Right ventricle myocardium inferior (tissue), 1 donor: ENCODE data around the gene ATP1A4. TPM values are rescaled to one million over a fixed set of nuclear protein-coding genes. Genes with fewer than 3 reads are reported as not detected.

Experiments
- total RNA-seq: library from RNA; stranded (reverse); fragmentation: NEBNext Ultra II Directional; extraction: Animal tissue kit (Norgen Biotek cat#: 25700); gene quantifications from one replicate; pipeline ENCODE4 v1.2.1, GENCODE V29; 2021
- donor health status: DM: no; HTN: yes; CAD: no; lungs with severe emphysema.

Gene ATP1A4
- total RNA-seq, 1 donor from 2014 or later = not detected

Other genes starting within 250 kb of the ATP1A4 start
- gene TAGLN2, start 226.1 kb upstream of the ATP1A4 start, total RNA-seq = 143 TPM
- 0.30 TPM for gene IGSF9, start 206.0 kb upstream of the ATP1A4 start, total RNA-seq
- not detected for gene SLAMF9, start 197.4 kb upstream of the ATP1A4 start, total RNA-seq
- gene PIGM, start 119.6 kb upstream of the ATP1A4 start, total RNA-seq = 2.4 TPM
- gene KCNJ10, start 81.4 kb upstream of the ATP1A4 start, total RNA-seq = not detected
- gene KCNJ9, start 70.1 kb upstream of the ATP1A4 start, total RNA-seq = not detected
- 21.9 TPM for gene IGSF8, start 53.0 kb upstream of the ATP1A4 start, total RNA-seq
- 209 TPM for gene ATP1A2, start 35.8 kb upstream of the ATP1A4 start, total RNA-seq
- gene CASQ1, start 39.0 kb downstream of the ATP1A4 start, total RNA-seq = 27.0 TPM
- gene PEA15, start 53.8 kb downstream of the ATP1A4 start, total RNA-seq = 283 TPM
- 142 TPM for gene DCAF8, start 110.9 kb downstream of the ATP1A4 start, total RNA-seq
- gene PEX19, start 133.5 kb downstream of the ATP1A4 start, total RNA-seq = 102 TPM
- gene COPA, start 191.6 kb downstream of the ATP1A4 start, total RNA-seq = 84.2 TPM
- gene NCSTN, start 191.8 kb downstream of the ATP1A4 start, total RNA-seq = 66.7 TPM
- not detected for gene NHLH1, start 215.5 kb downstream of the ATP1A4 start, total RNA-seq
- gene VANGL2, start 249.0 kb downstream of the ATP1A4 start, total RNA-seq = 2.0 TPM